ENCODE measurements around the gene ATP1A2.

Gene ATP1A2

DNA sequence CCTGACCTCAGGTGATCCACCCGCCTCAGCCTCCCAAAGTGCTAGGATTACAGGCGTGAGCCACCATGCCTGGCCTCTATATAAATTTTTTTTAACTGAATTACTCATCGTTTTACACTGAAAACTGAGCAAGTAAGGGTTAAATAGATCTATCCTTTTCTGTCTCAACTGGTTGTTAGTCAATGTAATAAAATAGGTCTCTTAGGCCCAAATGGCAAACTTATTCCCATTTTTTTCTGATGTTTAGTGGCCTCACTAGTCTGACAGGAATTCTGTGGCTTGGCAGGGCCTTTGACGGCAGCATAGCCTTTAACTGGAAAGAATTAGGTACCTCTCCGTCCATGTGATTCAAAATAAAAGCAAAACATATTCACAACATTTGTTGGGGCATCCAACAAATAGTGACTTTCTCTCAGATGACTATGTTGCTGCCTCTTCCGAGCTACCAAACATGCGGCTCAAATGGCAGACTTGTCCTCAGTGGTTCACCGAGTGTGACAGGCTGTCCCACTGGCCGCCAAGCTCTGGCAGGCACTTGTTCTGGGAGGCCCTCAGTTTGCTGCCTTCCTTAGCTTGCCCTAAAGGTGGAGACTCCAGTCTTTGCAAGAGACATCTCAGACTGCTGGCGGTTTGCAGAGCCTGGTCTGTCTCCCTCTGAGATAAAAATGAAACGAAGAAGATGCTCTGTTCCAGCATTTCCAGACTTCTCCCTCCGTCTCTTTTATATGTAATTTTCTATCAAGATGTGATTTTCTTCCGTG is 53.2 kb downstream of the ATP1A2 start:
- no peak for DNase-seq (ENCODE audit: extremely low read depth in 1 of 2, low read depth in 1 of 2)

- DNase-seq (ENCODE audit: extremely low read depth in 1 of 2, low read depth in 1 of 2), result peak; percentile 13 to 29
Observed at GRCh38 chr1:160169553-160170399, 54.2 kb downstream of the ATP1A2 start.

GRCh38 chr1:160171354-160171753 is 55.8 kb downstream of the ATP1A2 start:
- DNase-seq (ENCODE audit: extremely low read depth in 1 of 2, low read depth in 1 of 2), result no peak

GRCh38 chr1:160171980-160172379 is 56.4 kb downstream of the ATP1A2 start:
- DNase-seq (ENCODE audit: extremely low read depth in 1 of 2, low read depth in 1 of 2), result no peak

GRCh38 chr1:160177231-160177630 is 61.7 kb downstream of the ATP1A2 start:
- DNase-seq (ENCODE audit: extremely low read depth in 1 of 2, low read depth in 1 of 2), result no peak

DNA sequence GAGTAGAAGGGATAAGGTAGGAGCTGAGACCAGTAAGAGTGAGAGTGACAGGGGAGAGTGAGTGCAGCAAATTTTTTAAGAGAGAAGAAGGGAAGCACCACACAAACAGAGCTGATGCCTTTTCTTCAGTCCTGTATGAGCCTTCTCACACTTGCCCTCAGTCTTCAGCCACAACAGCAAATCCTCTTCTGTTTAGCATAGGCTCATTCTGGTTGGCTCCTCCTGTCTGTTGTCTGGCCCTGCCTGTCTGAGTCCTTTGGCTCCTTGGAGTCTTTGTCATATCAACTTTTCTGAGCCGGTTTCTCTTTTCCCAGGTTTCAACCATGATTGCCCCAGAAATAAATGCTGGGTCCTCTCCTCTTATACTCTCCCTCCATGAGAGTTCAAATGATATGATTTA is 62.1 kb downstream of the ATP1A2 start:
- no peak for DNase-seq (ENCODE audit: extremely low read depth in 1 of 2, low read depth in 1 of 2)

DNA sequence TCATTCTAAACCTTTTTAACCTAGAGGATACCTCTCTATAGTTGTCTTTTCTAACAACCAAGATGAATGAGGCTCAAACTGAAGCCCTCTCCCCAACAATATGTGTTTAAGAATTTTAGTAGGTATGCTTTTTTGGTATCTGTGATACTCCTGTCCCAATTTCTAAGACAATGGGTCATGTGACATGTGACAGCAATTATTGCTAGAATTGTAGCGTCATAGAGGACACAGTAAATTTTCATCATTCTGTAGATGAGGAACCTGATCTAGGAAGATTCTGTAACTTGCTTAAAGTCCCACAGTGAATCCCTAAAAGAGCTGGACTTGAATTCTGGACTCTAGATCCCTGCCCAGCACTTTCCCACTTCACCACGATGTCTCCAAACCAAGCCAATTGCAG is 63.2 kb downstream of the ATP1A2 start:
- no peak for DNase-seq (ENCODE audit: extremely low read depth in 1 of 2, low read depth in 1 of 2)

DNA sequence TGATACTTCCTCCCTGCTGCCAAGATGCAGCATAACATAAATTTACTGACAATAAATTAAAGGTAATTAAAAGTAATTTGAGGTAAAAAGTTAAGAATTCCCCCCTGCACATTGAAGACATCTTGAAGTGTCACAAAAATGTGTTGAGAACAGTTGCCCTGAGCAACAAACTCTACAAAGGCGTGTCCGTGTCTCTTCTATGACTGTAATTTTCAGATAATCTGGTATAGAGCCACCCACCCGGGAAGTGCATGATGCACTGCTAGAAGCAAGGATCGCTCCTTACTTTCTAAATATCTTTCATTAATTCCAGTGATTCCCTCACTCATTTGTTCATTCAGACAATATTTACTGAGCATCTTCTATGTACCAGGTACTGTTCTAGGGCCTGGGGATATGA is 63.8 kb downstream of the ATP1A2 start:
- no peak for DNase-seq (ENCODE audit: extremely low read depth in 1 of 2, low read depth in 1 of 2)

GRCh38 chr1:160186246-160186645 is 70.7 kb downstream of the ATP1A2 start:
- no peak for DNase-seq (ENCODE audit: extremely low read depth in 1 of 2, low read depth in 1 of 2)

DNA sequence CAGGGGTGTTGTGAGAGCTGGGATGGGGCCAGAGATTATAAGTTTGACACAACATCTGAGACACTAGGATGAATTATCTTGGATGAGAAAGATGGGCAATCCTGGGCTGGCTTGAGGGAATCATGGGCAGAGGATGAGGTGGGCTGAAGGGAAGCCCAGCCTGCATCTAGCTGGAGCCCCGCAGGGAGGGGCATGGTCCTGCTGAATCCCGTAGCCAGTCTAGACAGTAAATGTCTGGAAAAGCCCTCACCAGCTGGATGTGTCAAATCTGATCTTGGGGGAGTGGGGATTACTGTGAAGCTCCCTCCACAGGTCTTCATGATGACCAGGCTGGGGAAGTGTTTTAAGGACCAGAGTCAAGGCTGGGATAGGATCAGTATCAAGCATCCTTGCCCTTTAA is 71.2 kb downstream of the ATP1A2 start:
- DNase-seq (ENCODE audit: extremely low read depth in 1 of 2, low read depth in 1 of 2), result no peak

- DNase-seq (ENCODE audit: extremely low read depth in 1 of 2, low read depth in 1 of 2), result no peak
Observed at GRCh38 chr1:160187407-160187806, 71.8 kb downstream of the ATP1A2 start.

GRCh38 chr1:160188341-160188740 is 72.8 kb downstream of the ATP1A2 start:
- DNase-seq (ENCODE audit: extremely low read depth in 1 of 2, low read depth in 1 of 2), result no peak

DNA sequence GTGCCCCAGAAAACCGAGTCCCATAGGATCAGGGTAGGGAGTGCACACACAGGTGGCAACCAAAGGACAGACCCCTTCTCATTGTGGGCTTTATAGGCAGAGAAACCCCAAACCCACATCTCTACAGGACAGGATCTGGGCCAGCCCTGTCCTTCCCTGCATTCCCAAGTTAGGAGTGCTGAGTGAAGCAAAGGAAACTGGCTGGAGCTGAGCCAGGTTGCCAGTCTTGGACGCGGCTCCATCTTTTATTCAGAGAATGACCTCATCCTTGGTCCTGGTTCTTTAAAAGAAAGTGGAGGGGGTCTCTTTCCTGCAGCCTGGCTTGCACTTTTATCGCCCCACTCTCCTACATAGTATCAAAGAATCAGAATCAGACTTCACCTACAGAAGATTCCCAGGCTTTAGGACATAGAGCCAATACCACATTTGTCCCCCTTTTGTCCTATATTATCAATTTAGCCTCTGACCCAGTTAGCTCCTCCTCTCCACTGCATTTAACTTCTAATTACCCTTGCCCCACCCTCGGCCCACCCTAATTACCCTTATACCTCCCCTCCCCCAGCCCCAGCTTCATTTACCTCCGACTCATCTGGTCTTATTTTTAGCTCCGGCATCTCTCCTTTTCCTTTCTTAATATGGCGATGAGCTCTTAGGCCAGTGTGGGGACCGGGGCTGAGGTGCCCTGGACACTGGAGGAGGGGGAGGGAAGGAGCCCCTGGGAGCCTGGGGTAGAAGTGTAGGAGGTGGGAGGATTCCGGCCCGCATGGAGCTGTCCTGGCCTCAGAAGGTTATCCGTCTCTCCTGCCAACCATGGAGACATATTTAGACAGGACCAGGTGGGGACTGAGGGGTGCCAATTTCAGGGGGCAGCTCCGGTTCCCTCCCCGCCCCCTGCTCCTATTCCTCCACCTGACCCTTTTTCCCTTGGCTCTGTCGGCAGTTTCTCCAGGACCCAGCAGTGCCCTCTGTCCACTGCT is 74.4 kb downstream of the ATP1A2 start, which contains the start of gene CASQ1:
Gene CASQ1, plus strand, starts transcription at position 927 of the 977 bp plus-strand sequence. CDS start 177 bp downstream, outside the sequence.
- DNase-seq (ENCODE audit: extremely low read depth in 1 of 2, low read depth in 1 of 2), result no peak

DNA sequence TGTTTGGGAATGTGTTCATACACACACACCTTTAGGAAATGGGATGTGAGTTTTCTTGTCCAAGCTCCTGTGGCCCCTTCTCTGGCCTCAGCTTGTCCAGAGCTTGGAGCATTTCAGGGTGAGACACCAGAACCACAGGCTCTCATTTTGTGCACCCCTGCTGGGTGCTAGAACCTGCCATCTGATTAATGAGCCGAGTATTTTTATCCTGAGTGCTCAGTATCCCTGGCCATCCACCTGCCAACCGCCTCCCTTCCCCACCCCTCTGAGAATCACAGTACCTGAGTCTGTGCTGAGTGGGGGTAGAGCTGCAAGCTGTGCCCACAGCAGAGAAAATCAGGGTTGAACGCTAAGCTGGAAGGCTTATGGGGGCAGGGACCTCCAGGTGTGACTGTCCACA is 76.2 kb downstream of the ATP1A2 start:
- DNase-seq (ENCODE audit: extremely low read depth in 1 of 2, low read depth in 1 of 2), result no peak

GRCh38 chr1:160192234-160192633 is 76.7 kb downstream of the ATP1A2 start:
- no peak for DNase-seq (ENCODE audit: extremely low read depth in 1 of 2, low read depth in 1 of 2)
